Measurements from ENCODE around the gene RPSA.
A peak's percentile ranks its signal among the peaks of the same experiment; 100 is the strongest.
"Not testable (repeated sequence)": the region's sequence is repeated elsewhere in the genome, so short reads cannot be mapped to it uniquely, and the experiment has no call there.

RPSA gene

DNA sequence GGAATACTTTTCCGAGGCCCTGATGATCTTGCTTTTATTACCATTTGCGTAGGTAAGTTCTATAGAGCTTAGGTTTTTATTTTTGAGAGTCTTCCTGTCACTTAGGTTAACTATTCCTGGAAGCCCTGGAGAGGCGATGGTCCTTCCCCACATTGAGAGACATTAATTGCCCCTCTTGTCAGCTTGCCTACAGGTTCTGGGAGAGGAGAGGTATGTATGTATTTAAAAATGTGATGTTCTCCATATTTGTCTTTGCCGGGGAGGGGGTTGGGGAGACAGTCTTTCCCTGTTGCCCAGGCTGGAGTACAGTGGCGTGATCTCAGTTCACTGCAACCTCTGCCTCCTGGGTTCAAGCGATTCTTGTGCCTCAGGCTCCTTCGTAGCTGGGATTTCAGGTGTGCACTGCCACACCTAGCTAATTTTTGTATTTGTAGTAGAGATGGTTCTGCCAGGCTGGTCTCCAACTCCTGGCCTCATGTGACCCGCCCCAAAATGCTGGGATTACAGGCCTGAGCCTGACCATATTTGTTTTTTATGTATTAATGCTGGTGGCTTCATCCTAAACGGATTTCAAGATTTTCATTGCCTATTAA lies 6.2 kb downstream of the RPSA start:
- TF ChIP-seq, protein P1, sequence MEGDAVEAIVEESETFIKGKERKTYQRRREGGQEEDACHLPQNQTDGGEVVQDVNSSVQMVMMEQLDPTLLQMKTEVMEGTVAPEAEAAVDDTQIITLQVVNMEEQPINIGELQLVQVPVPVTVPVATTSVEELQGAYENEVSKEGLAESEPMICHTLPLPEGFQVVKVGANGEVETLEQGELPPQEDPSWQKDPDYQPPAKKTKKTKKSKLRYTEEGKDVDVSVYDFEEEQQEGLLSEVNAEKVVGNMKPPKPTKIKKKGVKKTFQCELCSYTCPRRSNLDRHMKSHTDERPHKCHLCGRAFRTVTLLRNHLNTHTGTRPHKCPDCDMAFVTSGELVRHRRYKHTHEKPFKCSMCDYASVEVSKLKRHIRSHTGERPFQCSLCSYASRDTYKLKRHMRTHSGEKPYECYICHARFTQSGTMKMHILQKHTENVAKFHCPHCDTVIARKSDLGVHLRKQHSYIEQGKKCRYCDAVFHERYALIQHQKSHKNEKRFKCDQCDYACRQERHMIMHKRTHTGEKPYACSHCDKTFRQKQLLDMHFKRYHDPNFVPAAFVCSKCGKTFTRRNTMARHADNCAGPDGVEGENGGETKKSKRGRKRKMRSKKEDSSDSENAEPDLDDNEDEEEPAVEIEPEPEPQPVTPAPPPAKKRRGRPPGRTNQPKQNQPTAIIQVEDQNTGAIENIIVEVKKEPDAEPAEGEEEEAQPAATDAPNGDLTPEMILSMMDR (IDR thresholded peaks at IDR 0.05; ENCODE audit: low read depth, low read length), result no peak
- H3K4me3 ChIP-seq (replicated peaks in 1 of 2; ENCODE audit: low read depth in 2 of 2, low read length in 2 of 2), result no peak overlapping the region
- no peak for DNase-seq (ENCODE audit: low read depth in 2 of 2)

DNA sequence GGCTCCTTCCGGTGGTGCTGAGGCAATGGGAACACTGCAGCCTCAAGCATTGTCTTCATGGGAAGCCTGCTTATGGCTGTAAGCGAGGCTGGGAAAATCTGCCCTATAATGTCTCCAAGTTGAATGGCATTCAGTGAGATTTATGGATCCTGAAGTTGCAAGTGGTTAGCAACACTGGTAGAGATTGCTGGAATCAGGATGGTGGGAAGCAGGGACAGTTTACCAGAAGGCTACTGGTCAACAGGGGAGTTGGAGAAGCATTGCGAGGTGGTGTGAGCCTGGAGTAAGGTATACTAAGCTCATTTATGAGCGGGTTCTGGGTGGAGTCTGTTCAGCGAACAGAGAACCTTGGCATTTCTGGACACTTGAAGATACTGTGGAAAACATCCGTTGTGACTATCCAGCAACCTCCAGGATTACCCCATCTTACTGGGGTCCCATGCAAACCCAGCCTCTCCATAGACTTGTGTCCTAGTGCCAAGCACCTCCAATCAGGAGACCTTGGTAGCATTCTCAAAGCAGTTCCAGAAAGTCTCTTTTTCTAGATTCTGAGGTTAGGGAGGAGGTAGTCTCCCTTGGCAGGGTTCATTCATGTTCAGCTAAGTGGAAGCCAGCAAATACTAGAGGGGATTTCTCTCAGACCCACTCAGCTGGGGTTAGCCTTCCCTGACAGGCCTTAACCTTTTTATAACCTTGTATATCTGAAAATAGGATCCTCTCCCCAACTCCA lies 7.3 kb downstream of the RPSA start:
- TF ChIP-seq, protein P1 (IDR thresholded peaks at IDR 0.05; ENCODE audit: low read depth, low read length), result no peak
- DNase-seq (ENCODE audit: low read depth in 2 of 2), result peak; percentile 41 to 43
- H3K4me3 ChIP-seq (replicated peaks in 1 of 2; ENCODE audit: low read depth in 2 of 2, low read length in 2 of 2), result no peak overlapping the region

GRCh38 chr3:39414421-39414907 lies 7.9 kb downstream of the RPSA start:
- TF ChIP-seq, protein P1 (IDR thresholded peaks at IDR 0.05; ENCODE audit: low read depth, low read length), result no peak
- peak in 1 of 2 donors; percentile 26 for DNase-seq (ENCODE audit: low read depth in 2 of 2)
- H3K4me3 ChIP-seq (replicated peaks in 1 of 2; ENCODE audit: low read depth in 2 of 2, low read length in 2 of 2), result no peak overlapping the region

- DNase-seq (ENCODE audit: low read depth in 2 of 2); H3K4me3 ChIP-seq (replicated peaks in 1 of 2; ENCODE audit: low read depth in 2 of 2, low read length in 2 of 2): not testable (repeated sequence)
These were observed 8.8 kb downstream of the RPSA start for GRCh38 chr3:39415302-39415701.

- H3K4me3 ChIP-seq (replicated peaks in 1 of 2; ENCODE audit: low read depth in 2 of 2, low read length in 2 of 2), result no peak overlapping the region
- TF ChIP-seq, protein P1 (IDR thresholded peaks at IDR 0.05; ENCODE audit: low read depth, low read length), result no peak
- no peak for DNase-seq (ENCODE audit: low read depth in 2 of 2)
These were observed 9.5 kb downstream of the RPSA start for GRCh38 chr3:39415983-39416382.

DNA sequence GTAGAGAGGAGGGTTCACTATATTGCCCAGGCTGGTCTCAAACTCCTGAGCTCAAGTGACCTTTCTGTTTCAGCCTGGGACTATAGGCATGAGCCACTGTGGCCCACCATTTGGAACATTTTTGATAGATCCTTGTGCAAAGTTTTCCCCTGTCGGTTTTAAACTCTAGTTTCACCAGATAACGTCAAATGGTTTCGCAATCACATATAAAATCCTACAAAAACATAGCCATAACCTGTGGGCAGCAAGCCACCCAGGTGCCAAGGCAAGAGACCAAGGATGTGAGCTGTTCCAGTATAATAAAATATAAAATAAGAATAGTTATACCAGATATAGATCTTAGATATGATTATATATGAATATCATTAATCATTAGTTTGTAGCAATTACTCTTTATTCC lies 10.5 kb downstream of the RPSA start:
- H3K4me3 ChIP-seq (replicated peaks in 1 of 2; ENCODE audit: low read depth in 2 of 2, low read length in 2 of 2); DNase-seq (ENCODE audit: low read depth in 2 of 2): not testable (repeated sequence)

GRCh38 chr3:39418556-39419225 lies 12.2 kb downstream of the RPSA start:
- not testable (repeated sequence) for DNase-seq (ENCODE audit: low read depth in 2 of 2); H3K4me3 ChIP-seq (replicated peaks in 1 of 2; ENCODE audit: low read depth in 2 of 2, low read length in 2 of 2)

DNA sequence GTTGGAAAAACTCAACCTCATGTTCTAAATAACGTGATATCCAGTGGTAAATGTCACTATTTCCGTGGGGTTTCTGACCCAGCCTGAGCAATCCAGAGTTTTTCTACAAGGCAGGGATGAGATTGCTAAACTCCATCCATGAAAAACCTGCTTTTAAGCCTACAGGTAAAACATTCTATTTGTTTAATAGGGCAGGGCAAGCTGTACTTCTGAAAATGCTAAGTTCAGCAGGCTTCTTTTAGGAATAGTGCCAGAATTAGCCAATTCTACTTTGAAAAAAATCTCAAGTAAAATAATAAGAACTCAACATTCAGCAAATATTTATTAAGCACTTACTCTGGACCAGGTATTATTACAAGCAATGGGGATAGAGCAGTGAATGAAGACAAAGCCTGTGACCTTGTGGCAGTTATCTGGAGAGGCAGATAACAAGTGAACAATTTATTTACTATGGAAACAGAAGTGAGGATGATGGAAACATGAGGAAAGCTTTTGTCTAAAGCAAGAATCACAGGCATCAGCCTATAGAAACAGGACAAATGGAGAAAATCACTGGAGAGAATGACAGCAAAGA lies 13.3 kb downstream of the RPSA start:
- DNase-seq (ENCODE audit: low read depth in 2 of 2), result no peak
- TF ChIP-seq, protein P1 (IDR thresholded peaks at IDR 0.05; ENCODE audit: low read depth, low read length), result no peak
- no peak overlapping the region for H3K4me3 ChIP-seq (replicated peaks in 1 of 2; ENCODE audit: low read depth in 2 of 2, low read length in 2 of 2)
